OCI-LY7 (cell line): ENCODE measurements around the gene LPP.

Experiments used
- CTCF ChIP-seq: fragments of 200-600 bp; sonication (generic); conservative IDR thresholded peaks from 2 replicates; pipeline ENCODE4 v1.5.1; 2014; ENCODE audit warnings: mild to moderate bottlenecking, antibody characterized with exemption, low read length, moderate library complexity, mixed read lengths
- EZH2phosphoT487 ChIP-seq: fragments of 200-600 bp; sonication (generic); IDR thresholded peaks from 2 replicates; pipeline ENCODE4 v1.6.1; 2018; ENCODE audit warnings: low read depth, borderline replicate concordance, mild to moderate bottlenecking, mixed run types, antibody characterized with exemption, low read length, moderate library complexity, mixed read lengths

DNA sequence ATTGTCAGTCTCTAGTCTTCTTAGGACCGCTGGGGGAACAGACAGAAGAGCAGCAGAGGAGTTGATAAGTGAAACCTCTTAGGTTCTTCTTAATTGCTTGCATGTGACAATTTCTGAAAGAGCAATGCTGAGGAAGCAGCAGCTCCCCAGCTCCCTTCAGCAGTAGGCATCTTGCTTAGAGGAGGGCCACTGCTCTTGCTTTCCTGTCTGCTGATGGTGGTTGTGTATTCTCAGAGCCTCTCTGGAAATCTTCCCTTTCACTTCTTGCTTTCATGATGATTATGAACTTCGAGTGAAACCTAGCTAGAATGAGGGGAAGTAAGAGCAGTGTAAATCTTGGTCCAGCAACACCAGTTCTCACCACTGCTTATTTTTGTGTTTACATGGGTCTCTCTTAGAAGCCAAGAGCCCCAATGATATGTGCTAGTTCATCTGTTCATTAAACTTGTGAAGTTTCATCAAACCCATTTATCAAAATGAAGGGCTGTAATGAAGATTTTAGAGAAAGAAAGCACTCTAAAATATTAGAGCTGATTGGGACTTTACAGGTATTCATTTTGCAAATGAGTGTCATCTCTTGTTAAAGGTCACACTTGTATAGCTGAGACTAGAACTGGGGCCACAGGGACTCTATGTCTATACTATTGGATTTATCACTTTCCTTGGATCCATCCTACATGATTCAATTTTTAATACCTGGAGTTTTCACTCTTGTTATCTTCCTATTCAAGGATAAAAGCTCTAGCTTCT lies 246.7 kb downstream of the LPP start:
- no peak for TF ChIP-seq CTCF
- no peak for TF ChIP-seq EZH2phosphoT487
